GM12865 (cell line): ENCODE results near the gene LCE1F.

Experiments used
- DNase-seq: peaks from one replicate; pipeline ENCODE4 v3.0.0; 2010; ENCODE audit warnings: low read depth
- H3K4me3 ChIP-seq: 2 replicates; pipeline ENCODE4 v1.5.1; 2011; ENCODE audit warnings: mild to moderate bottlenecking, low read depth, low read length, control low read depth
- TF ChIP-seq, protein P1 (sequence below): IDR thresholded peaks from 2 replicates; pipeline ENCODE4 v1.5.1; 2011; ENCODE audit warnings: low read length, control low read depth, low read depth, inconsistent platforms; ENCODE audit not compliant: insufficient read depth; ENCODE audit errors: missing control alignments

The LCE1F gene

DNA sequence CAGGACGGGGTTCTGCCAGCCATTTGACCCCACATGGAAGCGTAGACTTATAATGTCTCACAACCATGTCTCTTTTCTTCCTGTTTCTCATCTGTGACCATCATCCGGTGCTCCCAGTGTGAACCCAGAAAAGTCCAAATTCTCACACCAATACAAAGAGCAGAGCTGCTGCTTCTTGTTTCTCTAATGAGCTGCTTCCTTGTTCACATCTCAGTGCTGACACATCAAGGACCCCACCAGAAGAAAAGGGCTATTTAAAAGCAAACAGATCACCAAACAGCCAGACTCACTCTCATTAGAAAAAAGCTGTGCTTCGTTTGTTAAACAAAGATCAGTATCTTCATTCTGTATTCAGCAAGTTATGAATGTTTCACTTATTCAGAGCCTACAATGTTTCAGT is 20.7 kb downstream of the LCE1F start:
- H3K4me3 ChIP-seq: no peak overlapping the region
- no peak for DNase-seq
- TF ChIP-seq, protein P1, sequence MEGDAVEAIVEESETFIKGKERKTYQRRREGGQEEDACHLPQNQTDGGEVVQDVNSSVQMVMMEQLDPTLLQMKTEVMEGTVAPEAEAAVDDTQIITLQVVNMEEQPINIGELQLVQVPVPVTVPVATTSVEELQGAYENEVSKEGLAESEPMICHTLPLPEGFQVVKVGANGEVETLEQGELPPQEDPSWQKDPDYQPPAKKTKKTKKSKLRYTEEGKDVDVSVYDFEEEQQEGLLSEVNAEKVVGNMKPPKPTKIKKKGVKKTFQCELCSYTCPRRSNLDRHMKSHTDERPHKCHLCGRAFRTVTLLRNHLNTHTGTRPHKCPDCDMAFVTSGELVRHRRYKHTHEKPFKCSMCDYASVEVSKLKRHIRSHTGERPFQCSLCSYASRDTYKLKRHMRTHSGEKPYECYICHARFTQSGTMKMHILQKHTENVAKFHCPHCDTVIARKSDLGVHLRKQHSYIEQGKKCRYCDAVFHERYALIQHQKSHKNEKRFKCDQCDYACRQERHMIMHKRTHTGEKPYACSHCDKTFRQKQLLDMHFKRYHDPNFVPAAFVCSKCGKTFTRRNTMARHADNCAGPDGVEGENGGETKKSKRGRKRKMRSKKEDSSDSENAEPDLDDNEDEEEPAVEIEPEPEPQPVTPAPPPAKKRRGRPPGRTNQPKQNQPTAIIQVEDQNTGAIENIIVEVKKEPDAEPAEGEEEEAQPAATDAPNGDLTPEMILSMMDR: no peak

DNA sequence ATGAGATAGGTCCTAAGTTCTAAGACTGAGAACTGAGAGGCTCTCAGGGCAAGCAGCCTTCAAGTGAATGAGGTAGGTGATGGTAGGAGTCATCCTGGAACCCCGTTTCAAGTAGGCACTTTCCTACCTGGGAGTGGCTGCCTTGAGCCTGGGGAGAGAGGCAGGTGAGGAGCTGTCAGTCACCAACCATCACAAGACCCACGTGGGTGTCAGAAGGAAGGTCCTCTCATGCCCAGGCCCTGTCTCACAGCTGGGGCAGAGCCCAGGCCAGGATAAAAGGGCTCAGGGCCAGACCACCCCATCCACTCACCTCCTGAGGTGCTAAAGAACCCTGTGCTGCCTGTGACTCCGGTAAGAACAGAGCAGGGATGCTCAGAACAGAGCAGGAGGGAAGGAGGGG is 21.5 kb downstream of the LCE1F start, which contains the start of gene LCE1D:
LCE1D (plus strand) TSS at position 301 of the 400 bp plus-strand sequence. CDS start 1,074 bp downstream, outside the sequence.
- TF ChIP-seq, protein P1: no peak
- H3K4me3 ChIP-seq: no peak within 1 kb of the TSS
- no peak for DNase-seq

DNA sequence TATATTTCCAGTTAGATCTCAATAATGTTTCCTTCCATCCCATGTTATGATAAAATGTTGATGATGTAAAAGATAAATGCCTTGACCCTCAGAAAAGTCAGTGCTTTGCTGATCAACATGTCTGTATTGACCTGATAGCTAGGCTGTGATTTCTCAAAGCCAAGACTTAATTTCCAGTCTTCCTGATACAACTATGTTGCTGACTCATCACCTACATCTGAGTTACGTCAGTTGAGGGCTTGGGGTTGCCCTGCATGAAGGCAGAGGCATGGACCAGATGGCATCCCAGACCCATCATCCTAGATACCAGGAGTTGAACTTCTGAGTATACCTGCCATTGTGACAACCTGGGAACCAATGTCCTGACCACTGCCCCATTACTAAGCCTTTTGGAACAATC is 26.4 kb downstream of the LCE1F start:
- TF ChIP-seq, protein P1: no peak
- H3K4me3 ChIP-seq: no peak overlapping the region
- no peak for DNase-seq

DNA sequence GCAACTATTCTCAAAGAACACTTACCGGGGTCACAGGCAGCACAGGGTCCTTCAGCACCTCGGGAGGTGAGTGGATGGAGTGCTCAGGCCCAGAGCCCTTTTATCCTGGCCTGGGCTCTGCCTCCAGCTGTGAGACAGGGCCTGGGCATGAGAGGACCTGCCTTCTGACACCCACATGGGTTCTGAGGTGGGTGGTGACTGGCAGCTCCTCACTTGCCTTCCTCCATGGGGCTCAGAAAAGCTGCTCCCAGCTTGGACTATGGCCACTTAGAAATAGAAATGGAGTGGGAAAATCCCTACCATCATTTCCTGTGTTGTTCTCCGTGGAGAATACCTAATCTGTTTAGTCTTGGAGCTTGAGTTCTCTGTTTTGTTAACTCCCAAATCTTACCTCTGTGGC is 31.6 kb downstream of the LCE1F start, which contains the start of gene LCE1C:
LCE1C (minus strand) TSS at position 76 of the 400 bp plus-strand sequence. CDS start 1,173 bp downstream, outside the sequence.
- TF ChIP-seq, protein P1: no peak
- H3K4me3 ChIP-seq: no peak within 1 kb of the TSS
- DNase-seq: no peak

DNA sequence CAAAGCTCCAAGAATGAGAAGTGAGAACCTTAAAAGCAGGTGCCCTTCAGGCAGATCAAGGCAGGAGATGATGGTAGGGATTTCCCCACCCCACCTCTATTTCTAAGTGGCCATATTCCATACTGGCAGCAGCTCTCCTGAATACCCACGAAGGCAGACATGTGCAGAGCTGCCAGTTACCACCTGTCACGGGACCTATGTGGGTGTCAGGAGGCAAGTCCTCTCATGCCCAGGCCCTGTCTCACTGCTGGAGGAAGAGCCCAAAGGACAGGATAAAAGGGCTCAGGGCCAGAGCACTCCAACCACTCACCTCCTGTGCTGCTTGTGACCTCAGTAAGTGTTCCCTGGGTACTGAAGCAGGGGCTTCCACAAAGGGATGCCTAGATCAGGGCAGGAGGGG is 36.1 kb downstream of the LCE1F start:
- TF ChIP-seq, protein P1: no peak
- no peak overlapping the region for H3K4me3 ChIP-seq
- DNase-seq: peak; percentile 1

DNA sequence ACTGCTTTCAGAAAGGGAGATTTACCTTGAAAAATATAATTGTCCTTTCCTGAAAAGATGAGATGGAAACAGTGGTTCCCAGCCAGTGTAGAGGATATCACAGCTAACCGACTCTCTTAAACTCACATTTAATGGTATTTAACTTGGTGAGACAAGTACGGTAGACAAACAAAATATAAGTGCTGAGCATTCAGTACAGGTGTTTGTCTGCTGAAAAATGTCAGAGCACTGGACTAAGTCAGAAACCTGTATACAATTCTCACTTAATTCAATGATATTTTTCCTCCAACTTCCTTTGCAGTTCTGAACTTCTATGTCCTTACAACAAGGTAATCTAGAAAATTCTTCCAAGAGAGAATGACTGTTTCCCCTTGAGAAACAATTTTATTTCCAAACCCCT is 36.7 kb downstream of the LCE1F start, which contains the start of gene LCE1B:
LCE1B (plus strand) TSS at position 301 of the 400 bp plus-strand sequence. CDS start 476 bp downstream, outside the sequence.
- TF ChIP-seq, protein P1: no peak
- DNase-seq: no peak
- H3K4me3 ChIP-seq: no peak within 1 kb of the TSS

DNA sequence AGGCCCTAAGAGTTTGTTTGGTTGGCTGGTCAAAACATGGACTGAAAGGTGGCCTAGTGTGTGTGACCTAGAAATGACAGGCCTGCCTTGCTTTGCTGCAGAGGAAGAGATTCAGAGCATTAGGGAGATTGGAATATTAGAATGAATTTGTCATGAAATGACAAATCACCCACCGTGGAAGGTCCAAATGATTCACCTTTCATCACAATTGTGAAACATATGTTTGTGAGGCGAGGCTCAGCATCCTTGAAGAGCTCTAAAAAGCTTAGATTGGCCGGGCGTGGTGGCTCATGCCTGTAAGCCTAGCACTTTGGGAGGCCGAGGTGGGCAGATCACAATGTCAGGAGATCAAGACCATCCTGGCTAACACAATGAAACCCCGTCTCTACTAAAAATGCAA is 42.4 kb downstream of the LCE1F start:
- TF ChIP-seq, protein P1: no peak
- DNase-seq: no peak
- no peak overlapping the region for H3K4me3 ChIP-seq
